Measurements from ENCODE around the gene OR2T1. TPM values are rescaled to one million over a fixed set of nuclear protein-coding genes. Genes with fewer than 3 reads are reported as not detected.

OR2T1 gene
- not detected in 2 replicates for total RNA-seq (2014; rRNA removed; shearing (Covaris generic))

- Histone ChIP-seq H3K36me3 (no peaks in the 10 kb centered on the region), H3K4me1 (replicated peaks) (no peaks in the 10 kb centered on the region), H3K9me3 (replicated peaks) (peaks cover 6% of the 10 kb centered on the region; the same call in 1 of the 2 replicates), H3K27ac (no peak within 1 kb of the TSS), H3K4me3 (no peak within 1 kb of the TSS), H3K27me3 (replicated peaks) (no peaks in the 10 kb centered on the region)
- DNase-seq (ENCODE audit: low read depth in 1 of 2, low spot score in 2 of 2), result no peak
Measured at GRCh38 chr1:248402748-248403147, at the start of gene OR2T1. Gene OR2T1, plus strand, starts transcription at chr1:248403048. Its CDS starts 3,100 bp downstream, at chr1:248406148.

- no peak for DNase-seq (ENCODE audit: low read depth in 1 of 2, low spot score in 2 of 2)
- H3K4me1 ChIP-seq (replicated peaks), result no peaks in the 10 kb centered on the region
- no peaks in the 10 kb centered on the region; the same call in 1 of the 2 replicates for H3K9me3 ChIP-seq (replicated peaks)
- no peaks in the 10 kb centered on the region for H3K36me3 ChIP-seq
- no peaks in the 10 kb centered on the region for H3K27me3 ChIP-seq (replicated peaks)
- H3K27ac ChIP-seq, result no peak overlapping the region
- H3K4me3 ChIP-seq, result no peak overlapping the region
Measured at GRCh38 chr1:248359415-248359814, 43.4 kb upstream of the OR2T1 start.

DNA sequence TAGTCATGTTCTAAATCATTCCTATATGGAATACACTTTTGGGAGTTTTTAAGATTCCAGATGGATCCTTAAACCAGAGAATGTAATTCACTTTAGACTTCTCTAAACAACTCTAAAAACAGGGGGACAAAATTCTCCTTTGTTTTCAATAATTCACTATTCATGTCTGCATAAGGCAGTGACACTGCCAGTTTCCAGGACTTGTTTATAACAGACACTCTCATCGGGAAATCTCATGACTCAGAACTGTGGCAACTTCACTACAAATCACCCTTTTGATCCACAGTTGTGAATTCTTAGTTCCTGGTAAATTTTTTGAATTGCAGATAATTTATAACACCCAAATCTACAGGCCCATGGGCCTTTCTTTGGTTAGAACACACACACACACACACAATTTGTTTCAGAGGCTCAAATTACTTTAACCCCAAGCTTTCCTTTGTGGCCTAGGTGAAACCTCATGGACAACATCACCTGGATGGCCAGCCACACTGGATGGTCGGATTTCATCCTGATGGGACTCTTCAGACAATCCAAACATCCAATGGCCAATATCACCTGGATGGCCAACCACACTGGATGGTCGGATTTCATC is 41.6 kb upstream of the OR2T1 start, which contains the start of gene OR2T4:
Gene OR2T4, plus strand, starts transcription at position 545 of the 595 bp plus-strand sequence. Its CDS starts 0 bp downstream, at position 545.
- Histone ChIP-seq H3K27ac (no peak within 1 kb of the TSS), H3K36me3 (no peaks in the 10 kb centered on the region), H3K4me1 (replicated peaks) (no peaks in the 10 kb centered on the region), H3K27me3 (replicated peaks) (no peaks in the 10 kb centered on the region), H3K4me3 (no peak within 1 kb of the TSS), H3K9me3 (replicated peaks) (no peaks in the 10 kb centered on the region; the same call in 1 of the 2 replicates)
- no peak for DNase-seq (ENCODE audit: low read depth in 1 of 2, low spot score in 2 of 2)

- Histone ChIP-seq H3K9me3 (replicated peaks) (0 out of 2 replicates have a peak, but pooled peaks cover 2% of the 10 kb centered on the region), H3K4me3 (no peak overlapping the region), H3K36me3 (no peaks in the 10 kb centered on the region), H3K27me3 (replicated peaks) (no peaks in the 10 kb centered on the region), H3K4me1 (replicated peaks) (no peaks in the 10 kb centered on the region), H3K27ac (no peak overlapping the region)
- no peak for DNase-seq (ENCODE audit: low read depth in 1 of 2, low spot score in 2 of 2)
Measured at GRCh38 chr1:248366609-248367008, 36.2 kb upstream of the OR2T1 start.

GRCh38 chr1:248372394-248372793 is 30.5 kb upstream of the OR2T1 start:
- H3K9me3 ChIP-seq (replicated peaks), result peaks cover 8% of the 10 kb centered on the region
- H3K36me3 ChIP-seq, result no peaks in the 10 kb centered on the region
- H3K27ac ChIP-seq, result no peak overlapping the region
- DNase-seq (ENCODE audit: low read depth in 1 of 2, low spot score in 2 of 2), result no peak
- H3K27me3 ChIP-seq (replicated peaks), result no peaks in the 10 kb centered on the region
- no peaks in the 10 kb centered on the region for H3K4me1 ChIP-seq (replicated peaks)
- H3K4me3 ChIP-seq, result no peak overlapping the region

DNA sequence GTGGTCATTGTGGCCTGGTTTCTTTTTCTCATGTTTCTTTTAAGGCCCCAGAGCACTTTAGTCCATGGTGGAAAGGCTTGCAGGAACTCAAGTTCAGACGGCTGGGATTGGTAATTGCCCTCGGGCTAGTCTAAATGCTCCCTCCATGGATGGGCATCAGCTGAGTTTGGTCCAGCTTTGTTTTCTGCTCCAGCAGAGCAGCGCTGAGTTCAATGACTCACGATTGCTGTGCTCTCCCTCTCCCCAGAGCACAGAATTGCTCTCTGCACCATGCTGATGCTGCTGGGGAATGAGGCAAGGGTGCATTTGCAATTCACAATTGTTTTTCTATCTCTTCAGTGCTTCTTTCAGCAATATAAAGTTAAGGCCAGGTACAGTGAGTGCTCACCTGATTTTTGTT is 29.1 kb upstream of the OR2T1 start:
- Histone ChIP-seq H3K27me3 (replicated peaks) (no peaks in the 10 kb centered on the region), H3K4me1 (replicated peaks) (no peaks in the 10 kb centered on the region), H3K36me3 (no peaks in the 10 kb centered on the region), H3K9me3 (replicated peaks) (peaks cover 6% of the 10 kb centered on the region), H3K4me3 (no peak overlapping the region), H3K27ac (no peak overlapping the region)
- DNase-seq (ENCODE audit: low read depth in 1 of 2, low spot score in 2 of 2), result no peak

- Histone ChIP-seq H3K27me3 (replicated peaks) (no peaks in the 10 kb centered on the region), H3K36me3 (no peaks in the 10 kb centered on the region), H3K4me3 (no peak within 1 kb of the TSS), H3K9me3 (replicated peaks) (peaks cover 6% of the 10 kb centered on the region), H3K4me1 (replicated peaks) (no peaks in the 10 kb centered on the region), H3K27ac (no peak within 1 kb of the TSS)
- DNase-seq (ENCODE audit: low read depth in 1 of 2, low spot score in 2 of 2), result no peak
Measured at GRCh38 chr1:248375446-248375845, 27.4 kb upstream of the OR2T1 start, which contains the start of gene OR2T6. Gene OR2T6, plus strand, starts transcription at chr1:248375746. Its CDS starts 11,863 bp downstream, at chr1:248387609.

DNA sequence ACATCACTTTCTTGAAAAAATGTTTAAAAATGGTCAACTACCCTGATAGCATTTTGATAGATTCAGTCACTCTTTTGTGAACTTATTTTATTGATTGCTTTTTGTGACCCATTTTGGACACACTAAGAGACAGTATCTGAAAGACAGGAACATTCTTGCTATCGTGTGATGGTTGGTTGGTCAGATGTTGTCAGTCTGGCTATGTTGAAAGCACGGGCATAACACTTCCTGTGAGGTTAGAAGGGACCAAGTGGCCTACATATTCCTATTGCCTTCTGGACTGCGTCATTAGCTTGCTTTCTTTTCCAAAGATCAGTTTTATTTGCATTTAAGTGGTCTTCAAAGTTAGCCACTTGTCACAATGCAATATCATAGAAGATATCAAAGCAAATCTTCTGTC is 25.9 kb upstream of the OR2T1 start:
- Histone ChIP-seq H3K9me3 (replicated peaks) (peaks cover 6% of the 10 kb centered on the region), H3K27ac (no peak overlapping the region), H3K36me3 (no peaks in the 10 kb centered on the region), H3K27me3 (replicated peaks) (no peaks in the 10 kb centered on the region), H3K4me1 (replicated peaks) (no peaks in the 10 kb centered on the region), H3K4me3 (no peak overlapping the region)
- no peak for DNase-seq (ENCODE audit: low read depth in 1 of 2, low spot score in 2 of 2)

DNA sequence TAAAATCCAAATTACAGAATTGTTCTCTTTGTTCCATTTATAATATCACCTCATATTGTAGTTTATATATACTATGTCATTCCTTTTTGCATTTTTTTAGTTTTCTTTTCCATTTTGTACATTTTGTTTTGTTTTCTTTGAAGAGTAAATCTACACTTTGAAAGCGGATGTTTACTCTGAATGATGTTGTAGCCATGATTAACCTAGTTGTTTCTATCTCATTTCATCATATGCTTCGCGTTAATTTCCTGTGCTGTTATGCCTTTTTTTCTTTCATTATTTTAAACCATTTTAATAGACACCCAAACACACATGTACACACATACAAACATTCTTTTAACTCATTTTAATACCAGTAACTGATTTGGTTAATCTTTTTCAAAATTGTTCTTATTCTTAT is 22.0 kb upstream of the OR2T1 start:
- peaks cover 12% of the 10 kb centered on the region for H3K9me3 ChIP-seq (replicated peaks)
- DNase-seq (ENCODE audit: low read depth in 1 of 2, low spot score in 2 of 2), result no peak
- H3K27me3 ChIP-seq (replicated peaks), result no peaks in the 10 kb centered on the region
- H3K4me1 ChIP-seq (replicated peaks), result no peaks in the 10 kb centered on the region
- H3K36me3 ChIP-seq, result no peaks in the 10 kb centered on the region
- H3K27ac ChIP-seq, result no peak overlapping the region
- no peak overlapping the region for H3K4me3 ChIP-seq

- no peak for DNase-seq (ENCODE audit: low read depth in 1 of 2, low spot score in 2 of 2)
Measured at GRCh38 chr1:248388426-248388825, 14.4 kb upstream of the OR2T1 start.

GRCh38 chr1:248393050-248393449 is 9.8 kb upstream of the OR2T1 start:
- no peak overlapping the region for H3K4me3 ChIP-seq
- peaks cover 3% of the 10 kb centered on the region; the same call in 1 of the 2 replicates for H3K9me3 ChIP-seq (replicated peaks)
- no peak overlapping the region for H3K27ac ChIP-seq
- H3K36me3 ChIP-seq, result no peaks in the 10 kb centered on the region
- no peaks in the 10 kb centered on the region for H3K4me1 ChIP-seq (replicated peaks)
- H3K27me3 ChIP-seq (replicated peaks), result no peaks in the 10 kb centered on the region
- no peak for DNase-seq (ENCODE audit: low read depth in 1 of 2, low spot score in 2 of 2)

More at GRCh38 chr1:248388426-248388825, 14.4 kb upstream of the OR2T1 start:
- H3K27me3 ChIP-seq (replicated peaks), result no peaks in the 10 kb centered on the region
- peaks cover 9% of the 10 kb centered on the region for H3K9me3 ChIP-seq (replicated peaks)
- no peaks in the 10 kb centered on the region for H3K36me3 ChIP-seq
- no peaks in the 10 kb centered on the region for H3K4me1 ChIP-seq (replicated peaks)
- no peak overlapping the region for H3K27ac ChIP-seq
- H3K4me3 ChIP-seq, result no peak overlapping the region

- H3K27me3 ChIP-seq (replicated peaks), result no peaks in the 10 kb centered on the region
- no peak overlapping the region for H3K27ac ChIP-seq
- no peaks in the 10 kb centered on the region for H3K36me3 ChIP-seq
- peak in 1 of 2 experiments; percentile 2 for DNase-seq (ENCODE audit: low read depth in 1 of 2, low spot score in 2 of 2)
- H3K4me1 ChIP-seq (replicated peaks), result no peaks in the 10 kb centered on the region
- H3K9me3 ChIP-seq (replicated peaks), result peaks cover 6% of the 10 kb centered on the region; the same call in 1 of the 2 replicates
- no peak overlapping the region for H3K4me3 ChIP-seq
Measured at GRCh38 chr1:248404024-248404423, 1.2 kb downstream of the OR2T1 start.

GRCh38 chr1:248406721-248407692 is 4.2 kb downstream of the OR2T1 start:
- Histone ChIP-seq H3K27ac (no peak overlapping the region), H3K4me1 (replicated peaks) (no peaks in the 10 kb centered on the region), H3K27me3 (replicated peaks) (no peaks in the 10 kb centered on the region), H3K4me3 (no peak overlapping the region), H3K9me3 (replicated peaks) (peaks cover 4% of the 10 kb centered on the region; the same call in 1 of the 2 replicates), H3K36me3 (no peaks in the 10 kb centered on the region)
- DNase-seq (ENCODE audit: low read depth in 1 of 2, low spot score in 2 of 2), result no peak

GRCh38 chr1:248416226-248416625 is 13.4 kb downstream of the OR2T1 start:
- no peak overlapping the region for H3K4me3 ChIP-seq
- H3K9me3 ChIP-seq (replicated peaks), result peaks cover 10% of the 10 kb centered on the region; the same call in 1 of the 2 replicates
- H3K27ac ChIP-seq, result no peak overlapping the region
- H3K27me3 ChIP-seq (replicated peaks), result no peaks in the 10 kb centered on the region
- no peaks in the 10 kb centered on the region for H3K36me3 ChIP-seq
- H3K4me1 ChIP-seq (replicated peaks), result no peaks in the 10 kb centered on the region
- DNase-seq (ENCODE audit: low read depth in 1 of 2, low spot score in 2 of 2), result no peak
